H1 (cell line): ENCODE results near the gene GUCY1A2. TPM values are rescaled to one million over a fixed set of nuclear protein-coding genes. Genes with fewer than 3 reads are reported as not detected.

Experiments used
- FOSL1 ChIP-seq: IDR thresholded peaks from 2 replicates; pipeline ENCODE4 v1.6.1; 2011; ENCODE audit warnings: mild to moderate bottlenecking, low read depth, low read length, moderate library complexity; ENCODE audit not compliant: insufficient read depth
- POLR2A ChIP-seq, 2 experiments: IDR thresholded peaks; 1 replicate in 1 of 2; 2 replicates in 1 of 2; pipeline ENCODE4 v1.6.1; 2011; ENCODE audit warnings: low read depth in 2 of 2, low read length in 2 of 2, mild to moderate bottlenecking in 2 of 2; ENCODE audit errors: control extremely low read depth in 1 of 2
- SIN3A ChIP-seq, 2 experiments: IDR thresholded peaks in 1 of 2; conservative IDR thresholded peaks in 1 of 2; 2 replicates each; pipeline ENCODE4 v1.6.1; 2011 to 2012; ENCODE audit warnings: low read length in 2 of 2, improper control_type of control experiment in 1 of 2, low read depth in 1 of 2, mild to moderate bottlenecking in 1 of 2
- SUZ12 ChIP-seq: fragments of 200-600 bp; sonication (generic); IDR thresholded peaks from 2 replicates; pipeline ENCODE4 v1.6.1; 2012; ENCODE audit warnings: mild to moderate bottlenecking, inconsistent platforms, low read length, moderate library complexity, mixed read lengths
- polyA plus RNA-seq, 7 experiments: library from polyadenylated mRNA; depleted of rRNA in 3 of 7; stranded (reverse) in 5 of 7; unstranded in 2 of 7; fragments of >200 nt in 5 of 7; fragments of 200-250 nt in 2 of 7; gene quantifications; 1 replicate in 5 of 7; 2 replicates in 1 of 7; 4 replicates in 1 of 7; pipeline versions ENCODE4 v1.2.1 to v1.2.3, GENCODE V29; 2011 to 2013; ENCODE audit warnings: missing spikeins in 2 of 7, mixed read lengths in 2 of 7
- total RNA-seq: library from RNA; stranded (reverse); fragmentation: NEBNext Ultra II Directional; extraction: Animal tissue kit (Norgen Biotek cat#: 25700); gene quantifications from 2 replicates; pipeline ENCODE4 v1.2.1, GENCODE V29; 2021
- TF ChIP-seq, protein P1 (sequence below): IDR thresholded peaks from 2 replicates; pipeline ENCODE4 v1.6.1; 2011; ENCODE audit warnings: low read length, improper control_type of control experiment

Gene GUCY1A2
- total and polyA plus RNA-seq, 2 of the 8 experiments (the other 6 are each of a cell fraction or from before 2014, with no cell fraction given), result 0.11 to 1.9 TPM

DNA sequence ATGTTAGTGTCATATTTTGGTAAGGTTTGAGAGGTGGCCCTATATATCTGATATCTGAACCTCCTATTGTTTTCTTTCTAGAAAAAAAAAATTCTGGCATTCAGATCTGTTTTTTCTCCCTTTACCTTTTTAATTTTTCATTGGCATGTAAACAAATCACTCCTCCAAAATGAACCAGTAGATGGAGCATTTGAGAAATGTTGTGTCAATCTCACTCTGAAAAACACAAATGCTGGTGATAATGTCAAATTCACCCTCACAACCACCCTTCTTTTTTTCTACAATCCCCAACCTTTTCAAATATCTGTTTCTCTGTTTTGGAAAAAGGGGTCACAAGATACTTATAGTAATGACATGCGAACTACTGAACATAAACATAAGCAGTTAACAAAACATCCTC lies 9.1 kb downstream of the GUCY1A2 start (continued):
- TF ChIP-seq SIN3A (conservative IDR thresholded peaks at IDR 0.05 in 1 of 2, IDR thresholded peaks at IDR 0.05 in 1 of 2; ENCODE audit: low read depth in 1 of 2, low read length in 2 of 2) (no peak), POLR2A (IDR thresholded peaks at IDR 0.05; ENCODE audit: control extremely low read depth in 1 of 2, low read depth in 2 of 2, low read length in 2 of 2) (no peak), FOSL1 (no peak), SUZ12 (no peak)
- TF ChIP-seq, protein P1, sequence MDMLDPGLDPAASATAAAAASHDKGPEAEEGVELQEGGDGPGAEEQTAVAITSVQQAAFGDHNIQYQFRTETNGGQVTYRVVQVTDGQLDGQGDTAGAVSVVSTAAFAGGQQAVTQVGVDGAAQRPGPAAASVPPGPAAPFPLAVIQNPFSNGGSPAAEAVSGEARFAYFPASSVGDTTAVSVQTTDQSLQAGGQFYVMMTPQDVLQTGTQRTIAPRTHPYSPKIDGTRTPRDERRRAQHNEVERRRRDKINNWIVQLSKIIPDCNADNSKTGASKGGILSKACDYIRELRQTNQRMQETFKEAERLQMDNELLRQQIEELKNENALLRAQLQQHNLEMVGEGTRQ, result no peak
